Erythroblast (primary cell): ENCODE measurements around the gene KRTAP10-4.

Source experiments
- GATA1 ChIP-seq: IDR thresholded peaks from 2 replicates; pipeline ENCODE4 v1.6.1; 2011; ENCODE audit warnings: low read depth, mild to moderate bottlenecking, control low read depth, low read length, moderate library complexity
- POLR2A ChIP-seq: IDR thresholded peaks from 2 replicates; pipeline ENCODE4 v1.6.1; 2011; ENCODE audit warnings: mild to moderate bottlenecking, low read length

DNA sequence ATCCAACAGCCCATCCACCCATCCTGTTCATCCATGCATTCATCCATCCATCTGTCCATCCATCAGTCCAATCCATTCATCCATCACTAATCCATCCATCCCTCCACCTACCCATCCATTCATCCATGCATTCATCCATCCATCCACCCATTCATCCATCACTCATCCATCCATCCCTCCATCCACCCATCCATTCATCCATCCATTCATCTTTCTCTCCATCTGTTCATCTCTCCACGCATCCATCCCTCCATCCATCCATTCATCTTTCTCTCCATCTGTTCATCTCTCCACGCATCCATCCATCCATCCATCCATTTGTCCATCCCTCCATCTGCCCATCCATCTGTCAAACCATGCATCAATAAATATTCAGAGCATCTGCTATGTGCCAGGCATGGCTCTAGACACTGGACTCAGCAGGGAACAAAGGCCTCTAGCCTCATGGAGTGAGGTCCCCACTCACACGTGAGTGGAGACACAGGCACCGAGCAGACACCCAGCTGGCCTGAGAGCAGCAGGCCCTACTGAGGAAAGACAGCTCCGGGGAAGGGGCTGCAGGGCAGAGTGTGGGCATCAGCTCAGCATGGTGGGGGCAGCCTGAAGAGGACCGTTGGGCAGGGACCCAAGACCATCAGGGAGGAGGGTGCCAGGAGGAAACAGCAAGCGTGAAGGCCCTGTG lies 43.2 kb upstream of the KRTAP10-4 start:
- no peak for TF ChIP-seq POLR2A
- no peak for TF ChIP-seq GATA1
